Activated CD8-positive, alpha-beta memory T cell treated with anti-CD3 and anti-CD28 coated beads for 1 hour (primary cell): ENCODE data around the gene PPM1A.

Experiments
- DNase-seq, 2 donors: peaks; one replicate each; pipeline ENCODE4 v3.0.0-alpha.2; 2020; ENCODE audit warnings: low read depth in 1 of 2; ENCODE audit errors: extremely low read depth in 1 of 2

PPM1A gene

DNA sequence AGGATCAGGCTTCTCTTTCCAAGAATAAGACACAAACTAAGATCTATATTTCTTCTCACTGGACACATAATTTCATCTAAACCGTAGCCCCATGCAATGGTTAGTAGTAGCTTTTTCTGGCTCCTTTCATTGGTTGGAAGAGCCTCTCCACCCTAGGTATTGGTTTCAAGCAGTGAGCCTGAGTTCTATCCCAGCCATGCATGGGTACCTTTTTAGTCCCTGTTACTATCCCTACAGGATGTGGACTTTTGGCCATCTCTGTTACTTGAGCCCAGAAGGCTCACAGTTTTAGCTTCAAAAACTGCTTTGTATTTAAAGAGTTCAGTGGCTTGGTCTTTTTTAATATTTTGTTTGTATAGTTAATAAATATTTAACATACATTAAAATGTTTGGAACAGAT, 16.1 kb downstream of the PPM1A start:
- DNase-seq: no peak

DNA sequence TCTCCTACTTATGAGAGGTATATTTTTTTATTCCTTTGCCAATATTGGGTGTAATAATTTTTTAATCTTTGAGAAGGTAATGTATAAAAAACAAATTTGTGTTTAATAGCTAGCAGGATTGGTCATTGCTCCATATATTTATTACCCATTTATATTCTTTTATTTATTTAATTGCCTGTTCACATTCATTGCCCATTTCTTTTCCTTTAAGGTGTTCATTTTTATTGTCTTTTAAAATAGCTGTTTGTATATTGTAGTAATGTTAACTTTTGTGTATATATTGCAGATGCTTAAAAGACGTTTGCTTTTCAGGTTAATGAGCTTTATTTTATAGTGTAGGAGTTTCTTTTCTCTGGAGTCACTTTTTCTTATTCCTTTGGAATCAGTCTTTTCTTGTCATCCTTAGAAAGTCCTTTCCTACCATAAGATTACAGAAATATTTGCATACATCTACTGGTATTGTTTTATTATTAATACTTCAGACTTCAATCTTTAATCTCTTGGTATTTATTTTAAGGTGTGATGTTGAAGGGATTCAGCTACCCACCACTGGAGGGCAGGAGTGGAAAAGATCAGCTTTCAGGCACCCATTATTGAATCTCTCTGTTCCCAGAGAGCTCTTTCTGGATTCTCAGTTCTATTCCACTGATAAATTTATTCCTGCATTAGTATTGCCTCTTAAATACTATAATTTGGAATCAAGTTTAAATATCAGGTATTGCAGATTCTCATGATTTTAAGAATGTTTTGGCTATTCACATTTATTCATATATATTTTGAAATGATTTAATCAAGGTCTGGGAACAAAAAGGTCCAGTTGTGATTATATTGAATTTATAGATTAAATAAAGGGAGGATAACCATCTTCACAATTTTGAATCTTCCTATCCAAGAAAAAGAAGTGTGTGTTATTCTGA, 17.3 kb downstream of the PPM1A start:
- no peak for DNase-seq

DNA sequence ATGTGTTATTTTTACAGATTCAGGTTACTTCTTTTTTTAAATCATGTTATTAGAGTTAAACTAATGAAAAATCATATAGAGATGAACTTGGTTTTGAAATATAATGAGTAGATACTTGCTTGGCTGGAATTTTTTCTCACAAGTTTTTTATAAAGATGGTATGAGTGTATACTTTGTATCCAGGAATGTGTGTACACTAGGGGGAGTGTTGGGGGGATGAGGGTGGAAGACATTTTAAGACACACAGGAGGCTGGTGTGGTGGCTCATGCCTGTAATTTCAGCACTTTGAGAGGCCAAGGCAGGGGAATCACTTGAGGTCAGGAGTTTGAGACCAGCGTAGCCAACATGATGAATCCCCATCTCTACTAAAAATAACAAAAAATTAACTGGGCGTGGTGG, 23.2 kb downstream of the PPM1A start:
- no peak for DNase-seq

DNA sequence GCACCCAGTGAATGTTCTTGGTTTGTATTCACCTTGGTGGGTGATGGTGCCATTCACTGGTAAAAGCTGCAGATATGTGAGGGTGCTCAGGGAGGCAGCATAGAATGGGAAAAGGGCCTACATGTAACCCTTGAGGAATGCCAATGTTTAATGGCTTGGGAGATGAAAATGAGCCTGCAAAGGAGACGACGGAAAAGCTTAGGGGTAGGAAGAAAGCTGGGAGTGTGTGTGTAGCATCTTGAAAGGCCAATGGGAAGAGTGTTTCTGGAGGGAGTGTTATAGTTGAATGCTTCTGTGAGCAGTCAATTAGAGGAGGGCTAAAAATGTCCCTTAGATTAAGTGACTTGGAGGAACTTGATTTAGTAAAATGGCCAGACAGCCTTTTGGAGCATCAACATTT, 24.9 kb downstream of the PPM1A start:
- DNase-seq: no peak

DNA sequence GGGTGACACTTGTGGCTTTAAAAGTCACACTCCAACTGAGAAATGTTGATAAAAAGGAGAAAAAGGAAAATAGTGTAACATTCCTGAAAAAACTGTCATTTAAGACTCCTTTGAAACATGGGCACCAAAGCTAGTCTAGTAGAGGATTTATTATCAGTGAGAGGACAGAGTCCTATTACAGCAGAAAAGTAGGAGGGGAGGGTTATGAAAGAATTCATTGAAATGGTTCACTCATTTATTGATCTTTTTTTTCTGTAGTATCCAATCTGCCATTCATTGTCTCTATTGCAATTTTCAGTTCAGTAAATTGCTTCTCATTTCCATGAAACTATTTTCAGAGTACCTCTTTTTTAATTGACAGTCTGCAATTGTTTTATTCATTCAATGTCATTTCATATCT, 25.4 kb downstream of the PPM1A start:
- DNase-seq: no peak

DNA sequence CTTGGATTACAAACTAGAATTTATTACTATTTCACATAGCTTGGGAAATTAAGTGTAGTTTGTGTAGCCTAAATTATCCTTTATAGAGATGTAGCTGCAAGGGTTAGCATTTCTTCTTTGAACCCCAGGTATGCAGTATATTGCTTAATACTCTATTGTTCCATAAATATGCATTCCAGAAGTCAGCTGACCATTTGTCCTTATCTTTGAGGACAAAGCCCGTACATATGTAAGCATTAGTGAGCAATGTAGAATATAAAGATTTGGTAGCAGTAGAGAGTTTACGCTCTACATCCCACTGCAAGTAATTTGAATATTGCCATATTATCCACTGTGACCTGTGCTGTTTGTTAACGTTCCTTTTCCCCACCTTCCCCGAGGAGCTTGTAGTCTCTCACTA, 26.9 kb downstream of the PPM1A start:
- no peak for DNase-seq

DNA sequence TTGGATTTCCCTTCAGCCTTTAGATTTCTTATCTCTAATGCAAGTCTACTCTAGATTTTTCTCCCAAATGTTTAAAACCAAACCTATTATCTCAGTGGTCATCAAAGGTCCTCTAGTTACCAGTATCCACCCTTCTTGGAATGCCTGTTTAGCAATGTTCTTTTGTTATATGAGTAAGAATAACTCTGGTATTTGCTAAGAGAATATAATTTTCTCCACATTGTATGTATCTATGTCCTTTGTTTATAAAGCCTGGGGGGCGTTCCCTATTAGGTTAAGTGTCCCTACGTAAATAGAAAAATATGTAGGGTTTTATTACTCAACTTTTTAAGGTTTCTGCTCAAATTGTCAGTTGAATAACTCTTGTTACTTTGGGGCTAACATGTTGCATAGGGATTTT, 27.3 kb downstream of the PPM1A start:
- DNase-seq: no peak

DNA sequence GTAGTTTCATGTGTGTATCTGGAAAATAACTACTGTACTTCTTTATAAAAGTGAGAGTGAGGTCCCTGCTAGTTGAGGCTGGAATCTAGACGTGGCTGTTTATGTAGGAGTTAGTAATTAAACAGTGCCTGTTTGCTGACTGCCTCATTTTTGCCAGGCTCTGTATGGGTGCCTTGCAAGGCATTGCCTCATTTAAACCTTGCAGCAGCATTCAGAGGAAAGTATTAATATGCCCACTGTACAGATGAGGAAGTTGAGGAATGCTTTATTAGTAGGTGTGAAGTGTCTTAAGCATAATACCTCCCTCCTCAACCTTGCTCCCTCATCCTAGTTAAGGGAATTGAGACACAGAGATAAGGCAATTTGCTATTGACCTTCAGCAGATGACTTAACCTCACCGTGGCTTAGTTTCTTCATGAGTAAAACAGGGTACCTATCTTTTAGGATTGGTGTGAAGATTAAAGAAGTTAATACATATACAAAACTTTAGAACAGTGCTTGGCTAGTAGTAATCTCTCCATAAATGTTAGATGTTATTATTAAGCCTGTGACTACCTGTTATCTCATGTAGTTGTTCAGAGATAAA, 28.7 kb downstream of the PPM1A start:
- DNase-seq: no peak

DNA sequence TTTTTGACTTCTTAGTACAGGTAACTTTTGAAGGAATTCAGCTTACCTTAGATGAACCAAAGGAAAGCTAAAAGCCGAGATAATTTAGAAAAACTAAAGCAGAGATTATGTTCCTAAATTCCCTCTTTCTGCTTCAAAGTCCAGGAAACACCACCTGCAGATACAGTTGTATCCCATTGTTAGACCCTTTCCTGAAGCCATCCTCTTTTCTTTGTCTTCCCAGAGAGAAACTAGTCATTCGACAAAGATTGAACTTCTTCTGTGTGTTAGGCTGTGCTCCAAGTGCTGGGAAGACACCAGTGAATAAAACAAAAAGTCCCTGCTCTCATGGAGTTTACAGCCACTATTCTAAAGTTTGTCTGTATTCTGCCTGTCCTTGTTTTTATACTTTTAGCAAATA, 29.3 kb downstream of the PPM1A start:
- DNase-seq: no peak

DNA sequence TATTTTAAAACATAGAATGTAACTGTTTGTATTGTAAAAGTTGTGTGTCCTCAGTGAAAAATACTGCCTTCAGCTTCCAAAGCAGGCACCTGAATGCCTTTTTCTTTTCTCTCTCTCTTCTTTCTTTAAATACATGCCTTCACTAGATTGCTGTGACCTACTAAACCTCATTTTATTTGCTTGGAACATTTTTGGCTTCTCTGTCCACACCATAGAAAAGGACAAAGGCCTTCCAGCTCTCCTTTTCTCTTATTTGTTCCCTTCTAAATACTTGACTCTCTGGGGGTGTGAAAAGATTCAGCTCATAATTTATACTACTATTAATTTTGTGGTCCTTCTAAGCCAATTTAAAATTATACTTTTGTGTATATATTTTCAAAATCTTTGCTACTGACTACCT, 38.4 kb downstream of the PPM1A start:
- no peak for DNase-seq

DNA sequence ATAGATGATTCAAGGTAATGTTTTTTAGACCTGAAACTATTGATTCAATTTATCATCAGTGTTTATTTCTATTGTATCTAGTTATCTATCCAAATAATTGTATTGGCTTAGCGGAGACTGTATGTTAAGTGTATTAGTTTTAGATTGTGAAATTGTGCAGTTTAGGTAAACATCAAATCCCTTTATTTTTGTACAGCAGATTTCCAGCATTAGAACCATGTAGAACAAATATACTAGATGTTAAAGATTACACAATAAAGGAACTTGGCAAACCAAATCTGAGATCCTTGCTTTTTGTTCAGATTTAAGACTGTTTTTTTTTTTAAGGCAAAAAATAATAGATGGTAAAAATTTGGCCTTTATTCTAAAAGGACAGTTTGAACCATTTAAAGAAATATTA, 39.3 kb downstream of the PPM1A start:
- no peak for DNase-seq

DNA sequence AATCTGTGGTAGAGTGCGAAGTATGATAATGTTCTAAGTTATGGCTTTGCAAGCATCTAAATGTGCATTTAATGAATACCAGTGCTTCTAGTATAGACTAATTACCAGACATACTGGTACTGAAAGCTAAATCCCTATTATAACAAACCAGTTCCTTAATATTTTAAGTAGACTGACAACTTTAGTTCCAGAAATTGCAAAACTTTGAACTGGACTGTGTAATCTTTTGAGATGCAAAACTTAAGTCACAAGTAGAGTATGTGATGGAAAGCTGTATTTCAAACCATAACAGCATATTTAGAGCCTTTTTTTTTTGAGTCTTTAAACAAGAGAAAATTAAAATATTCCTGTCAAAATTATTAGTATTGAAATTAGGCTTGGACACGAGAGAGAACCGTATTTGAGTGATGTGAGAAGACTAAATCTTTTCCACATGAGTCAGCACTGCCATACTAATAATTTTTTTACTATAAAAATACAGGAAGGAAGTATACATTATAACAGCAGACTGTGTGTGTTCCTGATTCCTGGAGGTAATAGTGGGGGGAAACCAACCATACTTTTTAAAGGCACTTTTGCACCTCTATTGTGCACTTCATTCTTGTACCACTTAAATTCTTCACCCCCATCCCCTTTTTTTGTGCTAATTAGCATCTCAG, 45.5 kb downstream of the PPM1A start:
- no peak for DNase-seq

DNA sequence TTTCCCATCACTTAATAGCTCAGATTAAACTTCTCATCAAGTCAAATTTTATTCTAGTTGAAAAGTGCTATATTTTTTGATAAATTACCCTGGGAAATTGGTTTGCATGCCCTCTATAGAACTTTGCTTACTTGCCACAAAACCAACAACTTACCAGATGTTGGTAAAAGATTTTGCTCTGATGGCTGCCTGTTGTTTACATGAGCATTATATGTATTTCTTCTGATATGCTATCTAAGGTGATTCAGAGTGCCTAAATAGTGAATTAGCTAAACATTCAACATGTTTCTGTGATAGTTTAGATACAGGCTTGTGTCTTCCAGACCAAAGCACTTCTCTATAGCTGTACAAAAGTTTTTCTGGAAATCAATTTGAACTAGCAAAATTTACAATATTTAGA, 51.0 kb downstream of the PPM1A start:
- no peak for DNase-seq

DNA sequence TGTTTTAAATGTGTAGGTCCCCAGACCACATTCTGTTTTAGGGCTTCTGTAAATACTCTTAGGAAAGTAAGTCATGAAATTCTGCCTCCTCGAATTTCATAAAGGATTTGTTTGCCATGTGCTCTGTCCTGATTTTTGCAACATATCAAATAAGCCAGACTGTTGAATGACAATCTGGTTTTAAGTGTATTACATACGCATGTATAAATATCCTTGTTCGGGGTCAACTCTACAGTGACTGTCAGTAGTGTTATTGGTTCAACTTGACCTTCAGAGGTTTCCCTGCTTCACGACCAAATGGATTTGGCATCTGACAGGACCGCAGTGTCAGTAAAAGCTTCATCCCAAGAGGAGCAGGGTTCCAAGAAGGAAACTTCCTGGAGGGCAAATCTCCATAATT, 52.7 kb downstream of the PPM1A start:
- no peak for DNase-seq

DNA sequence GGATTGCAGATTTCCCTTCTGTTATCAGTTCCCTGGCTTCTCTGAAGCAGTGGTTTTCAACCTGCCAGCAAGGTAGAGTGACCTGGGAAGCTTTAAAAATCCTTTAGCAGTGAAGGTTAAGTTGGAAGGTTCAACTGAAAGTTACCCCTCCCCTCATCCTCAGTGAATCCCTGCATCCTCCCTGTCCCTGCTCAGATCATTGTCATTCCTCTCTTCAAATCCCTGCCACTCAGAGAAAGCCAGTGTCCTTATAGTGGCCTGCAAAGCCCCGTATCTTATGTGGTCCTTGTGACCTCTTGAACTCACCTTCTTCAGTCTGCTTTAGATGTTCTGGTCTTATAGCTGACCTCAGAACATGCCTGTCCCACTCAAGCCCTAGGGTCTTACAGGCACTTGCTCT, 53.6 kb downstream of the PPM1A start:
- DNase-seq: no peak

DNA sequence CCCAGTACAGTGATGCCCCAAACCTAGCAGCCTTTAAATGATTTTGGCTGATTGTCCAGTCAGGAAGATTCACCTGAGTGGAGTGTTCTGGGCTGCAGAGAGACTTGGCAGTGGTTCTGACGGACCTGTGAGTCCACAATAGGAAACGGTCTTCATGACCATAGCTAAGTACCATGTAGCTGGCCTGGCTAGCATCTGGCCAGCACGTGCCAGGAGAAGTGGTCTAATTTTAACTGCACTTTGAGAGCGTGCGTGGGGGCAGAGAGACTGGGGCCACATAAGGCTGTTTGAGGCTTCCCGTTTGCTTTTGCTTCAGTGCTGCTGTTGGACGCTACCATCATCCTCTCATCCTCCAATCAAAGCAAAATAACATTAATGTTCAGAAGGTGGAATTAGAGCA, 54.7 kb downstream of the PPM1A start:
- no peak for DNase-seq

DNA sequence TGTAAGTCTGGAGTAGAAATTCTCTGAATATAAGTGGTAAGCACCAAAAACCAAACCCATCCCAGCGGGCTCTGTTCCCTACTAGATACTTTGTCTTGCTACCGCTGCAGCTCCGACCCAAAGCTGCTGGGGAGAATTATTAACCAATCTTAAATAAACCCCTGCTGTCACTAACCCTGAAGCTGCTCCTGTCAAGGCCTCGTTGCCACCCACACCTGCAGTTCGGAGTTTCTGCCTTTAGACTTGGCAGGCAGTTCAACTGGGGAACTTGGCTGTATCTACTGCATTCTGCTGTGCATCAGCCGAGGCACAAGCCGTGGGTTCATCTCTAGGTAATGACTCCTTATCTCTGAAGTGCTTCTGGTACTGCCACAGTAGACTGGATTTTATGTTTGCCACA, 55.5 kb downstream of the PPM1A start:
- DNase-seq: no peak

DNA sequence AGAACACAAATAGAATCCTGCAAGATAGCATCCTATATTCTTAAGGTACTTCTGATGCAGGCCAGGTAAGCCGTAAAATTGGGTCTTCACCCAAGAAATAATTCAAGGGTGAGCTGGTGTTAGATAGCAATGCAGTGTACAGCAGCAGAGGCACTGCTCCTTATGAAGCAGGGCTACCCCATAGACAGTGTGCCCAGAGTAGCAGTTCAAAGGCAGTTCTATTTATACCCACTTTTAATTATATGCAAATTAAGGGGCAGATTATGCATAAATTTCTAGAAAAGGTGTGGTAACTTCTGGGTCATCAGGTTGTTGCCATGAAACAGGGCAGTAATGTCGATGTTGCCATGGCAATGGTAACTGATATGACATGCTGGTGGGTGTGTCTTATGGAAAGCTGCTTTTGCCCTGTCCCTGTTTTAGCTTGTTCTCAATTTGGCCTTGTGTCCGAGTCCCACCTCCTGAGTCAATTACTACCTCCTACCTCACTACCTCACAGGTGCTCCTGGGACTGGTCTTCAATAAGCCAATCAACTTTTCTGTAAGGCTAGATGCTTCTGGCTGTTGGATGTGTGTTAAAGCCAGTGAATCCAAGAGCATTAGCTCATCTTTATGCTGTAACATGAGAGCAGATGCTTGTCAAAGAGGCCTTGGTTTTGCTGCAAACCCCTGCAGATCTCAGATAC, 61.0 kb downstream of the PPM1A start:
- DNase-seq: no peak

DNA sequence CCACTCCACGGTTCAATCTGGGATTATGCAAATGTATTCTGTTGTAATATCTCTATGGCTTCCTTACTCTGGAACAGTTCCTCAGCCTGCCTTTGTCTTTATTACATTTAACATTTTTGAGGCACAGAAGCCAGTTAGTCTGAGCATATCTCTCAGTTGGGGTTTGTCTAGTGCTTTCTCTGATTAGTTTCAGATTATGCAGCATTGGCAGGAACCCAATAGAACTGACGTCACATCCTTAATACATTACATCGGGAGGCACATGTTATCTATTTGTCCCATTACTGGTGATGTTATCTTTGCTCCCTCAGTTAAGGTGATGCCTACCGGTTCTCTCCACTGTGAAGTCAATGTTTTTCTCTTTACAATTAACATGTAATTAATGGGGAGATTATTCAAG, 62.4 kb downstream of the PPM1A start:
- no peak for DNase-seq

DNA sequence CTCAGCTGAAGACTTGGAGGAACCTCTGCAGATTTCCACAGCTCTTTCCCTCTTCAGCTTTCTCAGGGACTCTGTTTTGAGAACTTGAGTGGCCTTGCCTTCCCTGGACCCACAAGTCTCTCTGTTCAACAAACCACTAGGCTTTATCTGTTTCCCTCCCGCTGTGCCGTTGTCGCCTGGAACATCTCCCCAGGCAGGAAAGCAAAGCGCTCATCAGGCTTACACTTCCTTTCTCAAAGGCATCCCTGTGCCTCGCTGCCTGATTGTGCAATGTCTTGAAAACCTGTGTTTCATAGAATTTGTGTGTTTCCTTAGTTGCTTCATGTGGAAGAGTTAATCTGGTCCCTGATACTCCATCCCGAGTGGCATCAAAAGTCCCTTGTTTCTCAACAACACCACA, 64.1 kb downstream of the PPM1A start:
- DNase-seq: no peak

DNA sequence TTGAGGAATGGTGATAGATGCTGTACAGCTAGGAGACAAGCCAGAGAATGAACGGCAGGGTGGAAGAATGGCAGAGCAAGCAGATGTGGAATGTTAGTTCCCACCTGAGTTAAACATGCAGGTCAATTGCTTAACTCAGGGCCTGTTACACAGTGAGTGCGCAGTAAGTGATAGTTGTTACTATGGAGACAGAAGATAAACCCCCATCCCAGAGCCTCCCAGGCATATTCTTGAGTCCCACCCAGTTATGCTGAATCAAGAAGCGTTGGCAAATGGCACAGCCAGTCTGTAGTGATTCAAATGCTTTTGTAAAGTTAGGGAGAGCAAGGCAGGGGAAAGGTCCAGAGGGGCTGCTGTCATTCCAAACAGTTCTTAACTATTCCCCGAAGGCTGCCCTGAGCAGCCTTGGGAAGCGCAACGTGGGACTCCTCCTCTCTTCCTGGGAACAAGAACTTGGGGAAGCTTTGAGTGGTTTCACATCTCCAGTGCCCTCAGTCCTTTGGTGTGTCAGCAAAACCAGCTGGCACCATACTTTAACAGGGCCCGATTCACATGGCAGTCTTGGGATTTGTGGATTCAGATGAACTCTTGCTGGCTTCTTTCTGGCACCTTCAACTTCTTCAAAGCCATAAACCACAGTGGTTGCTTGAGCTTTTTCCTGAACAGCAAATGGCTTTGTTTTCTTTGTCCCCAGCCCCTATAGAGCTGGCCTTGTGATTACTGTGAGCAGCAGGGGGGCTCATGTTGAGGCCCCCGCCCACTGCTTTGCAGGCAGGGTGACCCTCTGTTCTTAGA, 66.4 kb downstream of the PPM1A start:
- DNase-seq: no peak
